Transverse colon (tissue), 4 donors: ENCODE measurements around the gene RBCK1. TPM values are rescaled to one million over a fixed set of nuclear protein-coding genes. Genes with fewer than 3 reads are reported as not detected.

Source experiments
- DNase-seq: peaks from one replicate; pipeline ENCODE4 v3.0.0-alpha.2; 2019
- H3K27ac ChIP-seq, 4 donors: fragments of 200-600 bp; sonication (generic); 2 replicates each; pipeline ENCODE4 v1.5.1; 2016 to 2018; ENCODE audit warnings: inconsistent platforms in 4 of 4
- H3K27me3 ChIP-seq: fragments of 200-600 bp; sonication (generic); 2 replicates; pipeline ENCODE4 v1.5.1; 2017; ENCODE audit warnings: inconsistent platforms
- H3K36me3 ChIP-seq, 4 donors: fragments of 200-600 bp; sonication (generic); 2 replicates each; pipeline ENCODE4 v1.5.1; 2017 to 2019; ENCODE audit warnings: inconsistent platforms in 4 of 4
- H3K4me1 ChIP-seq, 4 donors: fragments of 200-600 bp; sonication (generic); 2 replicates each; pipeline ENCODE4 v1.5.1; 2017 to 2020; ENCODE audit warnings: inconsistent platforms in 4 of 4
- H3K4me3 ChIP-seq, 4 donors: fragments of 200-600 bp; sonication (generic); 1 replicate in 1 of 4; 2 replicates in 3 of 4; pipeline versions ENCODE4 v1.5.1 to v1.6.1; 2017 to 2019; ENCODE audit warnings: inconsistent platforms in 4 of 4
- H3K9me3 ChIP-seq, 2 donors: fragments of 200-600 bp; sonication (generic); 2 replicates each; pipeline ENCODE4 v1.5.1; 2017 to 2019; ENCODE audit warnings: inconsistent platforms in 2 of 2
- CTCF ChIP-seq, 5 experiments: fragments of 200-600 bp in 3 of 5; fragments of 450-650 bp in 2 of 5; sonication (generic) in 3 of 5; IDR thresholded peaks; 1 replicate in 2 of 5; 2 replicates in 3 of 5; pipeline ENCODE4 v1.5.1; 2016 to 2017; ENCODE audit warnings: antibody characterized with exemption in 5 of 5, inconsistent platforms in 3 of 5, mild to moderate bottlenecking in 2 of 5, moderate library complexity in 1 of 5
- EP300 ChIP-seq: sonication (generic); formaldehyde crosslinking; IDR thresholded peaks from one replicate; pipeline ENCODE4 v1.6.1; 2017; ENCODE audit warnings: antibody characterized with exemption, low read depth
- POLR2A ChIP-seq: fragments of 450-650 bp; IDR thresholded peaks from one replicate; pipeline ENCODE4 v1.6.1; 2016; ENCODE audit warnings: antibody characterized with exemption, mild to moderate bottlenecking, moderate library complexity
- POLR2AphosphoS5 ChIP-seq, 3 donors: sonication (generic); formaldehyde crosslinking; IDR thresholded peaks; one replicate each; pipeline ENCODE4 v1.6.1; 2016; ENCODE audit warnings: antibody characterized with exemption in 3 of 3
- WGBS, 2 donors: methylation state at CpG; one replicate each; pipeline ENCODE4 v1.1.5; 2018; ENCODE audit warnings: low coverage in 1 of 2; 5-methylcytosine and 5-hydroxymethylcytosine counted together
- in situ Hi-C, 4 donors: fragments of 200-750 bp; cut with MboI; loops; one replicate each; pipeline versions ENCODE4 v1.15.0 to v1.15.1; 2017; ENCODE audit warnings: low sequenced_read_pairs in 3 of 4, low pct_ligation_motif_present in 1 of 4, low pct_unique_long_range_greater_than_20kb in 1 of 4
- intact Hi-C: fragments of 100-400 bp; cut with DNase I; formaldehyde crosslinking; loops from one replicate; pipeline ENCODE4 v1.15.1; 2023; ENCODE audit warnings: low total_unique reads
- small RNA-seq, 4 donors: library from RNA; depleted of rRNA; stranded (forward); fragments of <200 nt; gene quantifications; one replicate each; pipeline ENCODE3, GENCODE V24; 2016
- total RNA-seq, 4 donors: library from RNA; depleted of rRNA; stranded (reverse); fragments of >200 nt; gene quantifications; one replicate each; pipeline ENCODE4 v1.1.0, GENCODE V29; 2016

Gene RBCK1
- total RNA-seq, 4 donors from 2014 or later = 101 to 152 (median 110) TPM

DNA sequence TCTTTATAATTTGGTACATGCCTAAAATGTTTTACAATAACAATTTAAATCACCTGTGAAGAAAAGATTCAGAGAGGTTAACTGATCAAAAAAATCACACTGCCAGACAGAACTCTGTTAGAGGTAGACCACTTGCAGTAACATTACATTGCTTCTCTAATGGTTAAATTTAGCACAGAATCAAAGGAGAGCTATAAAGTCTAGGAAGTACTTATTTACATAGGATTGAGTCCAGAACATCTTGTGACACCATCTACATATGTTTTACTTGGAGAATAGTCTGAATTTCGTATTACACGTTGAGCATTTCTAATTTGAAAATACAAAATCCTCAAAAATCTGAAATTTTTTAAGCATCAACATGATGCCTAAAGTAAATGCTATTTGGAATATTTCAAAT is 71.4 kb downstream of the RBCK1 start:
- WGBS, 2 donors = 43 to 50% methylated on average over 2 of the region's 2 CpGs
- peaks cover 0 to 30% (median 11%) of the 10 kb centered on the region in 4 donors for H3K36me3 ChIP-seq
- no peak overlapping the region for H3K4me3 ChIP-seq
- TF ChIP-seq EP300 = no peak
- no peak for TF ChIP-seq POLR2AphosphoS5 (IDR thresholded peaks at IDR 0.05)
- TF ChIP-seq CTCF (IDR thresholded peaks at IDR 0.05) = no peak
- no peak for TF ChIP-seq POLR2A
- no peak for DNase-seq
- H3K4me1 ChIP-seq = peaks cover 0 to 26% (median 9%) of the 10 kb centered on the region in 4 donors
- in situ Hi-C loops = loop anchor here in 2 of 4 donors (5.0 to 10.0 kb wide), 2 partner anchors 125 to 127 kb away; no protein-coding TSS in a partner anchor
- no peaks in the 10 kb centered on the region for H3K27me3 ChIP-seq
- intact Hi-C loops = loop anchor here (5.0 kb wide), 1 partner anchor 127 kb away; no protein-coding TSS in a partner anchor
- H3K9me3 ChIP-seq = no peaks in the 10 kb centered on the region
- no peak overlapping the region for H3K27ac ChIP-seq

DNA sequence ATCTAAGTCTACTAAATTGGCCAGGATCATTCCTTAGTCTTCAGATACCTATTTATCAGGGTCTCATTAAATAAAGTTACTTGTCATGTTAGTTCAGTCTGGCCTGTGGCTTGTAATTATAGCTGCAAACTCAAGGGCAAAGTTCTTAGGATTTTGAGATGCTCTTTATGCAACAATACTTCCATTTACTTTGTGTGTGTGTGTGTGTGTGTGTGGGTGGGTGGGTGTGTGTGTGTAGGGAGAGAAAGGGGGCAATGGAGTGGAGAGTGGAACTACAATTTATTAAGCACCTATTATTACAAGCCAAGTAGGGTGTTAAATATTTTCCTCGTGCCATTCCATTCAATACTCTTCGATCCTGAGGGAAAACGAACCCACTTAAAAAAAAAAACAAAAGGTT is 71.9 kb downstream of the RBCK1 start:
- 58 to 63% methylated on average over 3 of the region's 3 CpGs for WGBS, 2 donors
- Histone ChIP-seq H3K4me3 (no peak overlapping the region), H3K27me3 (no peaks in the 10 kb centered on the region), H3K4me1 (peaks cover 0 to 23% (median 8%) of the 10 kb centered on the region in 4 donors), H3K36me3 (peaks cover 0 to 30% (median 11%) of the 10 kb centered on the region in 4 donors), H3K9me3 (no peaks in the 10 kb centered on the region), H3K27ac (no peak overlapping the region)
- intact Hi-C loops = no loop called here
- in situ Hi-C loops = loop anchor here in 2 of 4 donors (5.0 to 10.0 kb wide), 2 partner anchors 125 to 128 kb away; no protein-coding TSS in a partner anchor
- no peak for DNase-seq
- TF ChIP-seq POLR2A (no peak), CTCF (IDR thresholded peaks at IDR 0.05) (no peak), EP300 (no peak), POLR2AphosphoS5 (IDR thresholded peaks at IDR 0.05) (no peak)

DNA sequence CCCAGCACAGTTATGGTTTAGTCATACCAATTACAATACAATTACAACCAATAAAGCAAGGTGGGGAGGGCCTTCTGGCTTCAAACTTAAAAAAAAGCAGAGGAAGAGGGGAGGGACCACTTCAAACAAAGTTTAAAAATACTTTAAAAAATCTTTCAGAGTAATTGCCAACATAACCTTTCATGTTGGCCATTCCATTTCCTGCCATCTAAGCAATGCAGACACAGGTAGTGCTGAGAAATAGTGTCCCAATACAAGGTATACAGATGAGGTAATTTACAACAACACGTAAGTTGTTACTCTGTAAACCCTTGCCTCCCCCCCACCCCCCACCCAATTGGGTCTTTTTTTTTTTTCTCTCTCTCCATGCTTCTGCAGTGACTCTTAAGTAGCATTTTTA is 73.1 kb downstream of the RBCK1 start:
- peaks cover 0 to 13% (median 4%) of the 10 kb centered on the region in 4 donors for H3K4me1 ChIP-seq
- TF ChIP-seq CTCF (IDR thresholded peaks at IDR 0.05) (no peak), POLR2AphosphoS5 (IDR thresholded peaks at IDR 0.05) (no peak), POLR2A (no peak), EP300 (no peak)
- DNase-seq = no peak
- in situ Hi-C loops (loop anchor here in 2 of 4 donors (5.0 to 10.0 kb wide), 2 partner anchors 126 to 129 kb away; no protein-coding TSS in a partner anchor), intact Hi-C loops (no loop called here)
- no peaks in the 10 kb centered on the region for H3K9me3 ChIP-seq
- H3K27ac ChIP-seq = no peak overlapping the region
- 50 to 57% methylated on average over 1 of the region's 1 CpG for WGBS, 2 donors
- peaks cover 0 to 41% (median 15%) of the 10 kb centered on the region in 4 donors for H3K36me3 ChIP-seq
- no peaks in the 10 kb centered on the region for H3K27me3 ChIP-seq
- no peak overlapping the region for H3K4me3 ChIP-seq

Small RNA genes lying within 50 kb of the gene (small RNA-seq; reads per million reads assigned to genes)
- gene RF00019 = 0 reads per million in 4 donors

Other genes starting within 250 kb of the RBCK1 start
- not detected for gene DEFB128, start 218.6 kb upstream of the RBCK1 start, total RNA-seq
- gene DEFB129, start 181.0 kb upstream of the RBCK1 start, total RNA-seq = not detected
- gene DEFB132, start 150.6 kb upstream of the RBCK1 start, total RNA-seq = not detected
- 10 to 100 TPM in 1 of 4 donors, 1 to 10 TPM in 3; 3.0 to 97.3 (median 3.7) TPM for gene C20orf96, start 117.5 kb upstream of the RBCK1 start, total RNA-seq
- gene ZCCHC3, start 110.7 kb upstream of the RBCK1 start, total RNA-seq = 10 to 100 TPM in 2 of 4 donors, 1 to 10 TPM in 2; 6.6 to 16.0 (median 10.1) TPM
- 1 to 10 TPM; 2.0 to 5.0 (median 3.5) TPM for gene SOX12, start 82.7 kb upstream of the RBCK1 start, total RNA-seq
- 10 to 100 TPM in 3 of 4 donors, 1 to 10 TPM in 1; 7.1 to 18.0 (median 12.8) TPM for gene NRSN2, start 61.2 kb upstream of the RBCK1 start, total RNA-seq
- gene TRIB3, start 27.5 kb upstream of the RBCK1 start, total RNA-seq = 10 to 100 TPM in 2 of 4 donors, 1 to 10 TPM in 2; 3.8 to 11.3 (median 7.9) TPM
- gene TBC1D20, start 54.2 kb downstream of the RBCK1 start, total RNA-seq = 10 to 100 TPM; 29.1 to 65.5 (median 36.9) TPM
- 100 to 1,000 TPM in 1 of 4 donors, 10 to 100 TPM in 3; 76.7 to 100 (median 82.6) TPM for gene CSNK2A1, start 135.5 kb downstream of the RBCK1 start, total RNA-seq
- gene TCF15, start 202.0 kb downstream of the RBCK1 start, total RNA-seq = not detected
- gene SRXN1, start 244.9 kb downstream of the RBCK1 start, total RNA-seq = 10 to 100 TPM in 3 of 4 donors, 1 to 10 TPM in 1; 8.6 to 43.0 (median 21.2) TPM